Suprapubic skin (tissue), 3 donors: ENCODE measurements around the gene SCARB1.

ENCODE experiments used
- POLR2A ChIP-seq, 2 donors: fragments of 450-650 bp; IDR thresholded peaks; one replicate each; pipeline ENCODE4 v1.6.1; 2017; ENCODE audit warnings: antibody characterized with exemption in 2 of 2, mild to moderate bottlenecking in 2 of 2, moderate library complexity in 2 of 2
- TF ChIP-seq, protein P1 (sequence below), 2 donors: fragments of 200-600 bp in 1 of 2; fragments of 450-650 bp in 1 of 2; sonication (generic) in 1 of 2; IDR thresholded peaks; one replicate each; pipeline ENCODE4 v1.5.1; 2016 to 2019; ENCODE audit warnings: antibody characterized with exemption in 2 of 2, mild to moderate bottlenecking in 1 of 2, moderate library complexity in 1 of 2

DNA sequence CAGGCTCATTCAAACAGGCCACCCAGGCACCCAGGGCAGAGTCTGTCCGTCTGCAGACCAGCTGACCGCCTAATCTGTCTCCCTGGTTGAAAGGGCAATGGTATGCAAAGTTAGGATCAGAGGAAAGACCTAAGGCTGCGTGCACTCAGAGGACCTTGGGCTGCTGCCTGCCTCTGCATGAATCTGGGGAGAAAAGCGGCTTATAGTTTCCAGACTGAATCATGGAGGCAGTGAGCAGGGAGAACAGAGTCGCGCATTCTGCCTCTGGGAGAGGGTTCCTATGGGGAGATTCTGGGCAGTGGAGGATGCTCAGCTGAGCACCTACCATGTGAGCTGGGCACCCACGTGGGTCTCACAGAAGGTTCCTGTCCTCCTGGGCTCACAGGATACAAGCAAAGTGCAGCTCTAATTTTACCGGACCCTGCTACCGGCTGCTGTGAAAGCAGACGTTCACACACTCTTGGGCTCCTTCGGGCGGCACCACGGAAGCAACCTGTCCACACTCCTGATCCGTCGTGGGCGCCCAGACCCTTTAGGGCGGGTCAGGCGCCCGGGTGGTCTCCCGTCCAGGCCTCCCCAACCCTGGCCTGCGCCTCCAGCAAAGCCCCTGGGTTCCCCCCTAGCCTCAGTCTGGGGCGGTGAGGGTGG lies 772 bp downstream of the SCARB1 start:
- TF ChIP-seq, protein P1, sequence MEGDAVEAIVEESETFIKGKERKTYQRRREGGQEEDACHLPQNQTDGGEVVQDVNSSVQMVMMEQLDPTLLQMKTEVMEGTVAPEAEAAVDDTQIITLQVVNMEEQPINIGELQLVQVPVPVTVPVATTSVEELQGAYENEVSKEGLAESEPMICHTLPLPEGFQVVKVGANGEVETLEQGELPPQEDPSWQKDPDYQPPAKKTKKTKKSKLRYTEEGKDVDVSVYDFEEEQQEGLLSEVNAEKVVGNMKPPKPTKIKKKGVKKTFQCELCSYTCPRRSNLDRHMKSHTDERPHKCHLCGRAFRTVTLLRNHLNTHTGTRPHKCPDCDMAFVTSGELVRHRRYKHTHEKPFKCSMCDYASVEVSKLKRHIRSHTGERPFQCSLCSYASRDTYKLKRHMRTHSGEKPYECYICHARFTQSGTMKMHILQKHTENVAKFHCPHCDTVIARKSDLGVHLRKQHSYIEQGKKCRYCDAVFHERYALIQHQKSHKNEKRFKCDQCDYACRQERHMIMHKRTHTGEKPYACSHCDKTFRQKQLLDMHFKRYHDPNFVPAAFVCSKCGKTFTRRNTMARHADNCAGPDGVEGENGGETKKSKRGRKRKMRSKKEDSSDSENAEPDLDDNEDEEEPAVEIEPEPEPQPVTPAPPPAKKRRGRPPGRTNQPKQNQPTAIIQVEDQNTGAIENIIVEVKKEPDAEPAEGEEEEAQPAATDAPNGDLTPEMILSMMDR (IDR thresholded peaks at IDR 0.05), result no peak
- TF ChIP-seq POLR2A (IDR thresholded peaks at IDR 0.05), result no peak
